Measurements from ENCODE around the gene ATP6V1B1.

- TF ChIP-seq FOXM1 (IDR thresholded peaks at IDR 0.05; ENCODE audit: borderline replicate concordance) (no peak), ARNT (IDR thresholded peaks at IDR 0.05) (no peak), CTBP1 (IDR thresholded peaks at IDR 0.05; ENCODE audit: borderline replicate concordance) (no peak), ELF4 (IDR thresholded peaks at IDR 0.05) (no peak), PKNOX1 (IDR thresholded peaks at IDR 0.05) (no peak), L3MBTL2 (conservative IDR thresholded peaks at IDR 0.05) (no peak)
Observed at GRCh38 chr2:70983506-70984227, 48.0 kb downstream of the ATP6V1B1 start.

All from HEK293T (cell line).